GM12891 (cell line): ENCODE measurements around the gene CCDC32.

Source experiments
- POLR2A ChIP-seq: IDR thresholded peaks from 2 replicates; pipeline ENCODE4 v1.6.1; 2011; ENCODE audit warnings: low read depth, low read length, control low read depth
- POLR2AphosphoS5 ChIP-seq: IDR thresholded peaks from 2 replicates; pipeline ENCODE4 v1.6.1; 2011; ENCODE audit warnings: low read depth, low read length, control low read depth
- SPI1 ChIP-seq: IDR thresholded peaks from 2 replicates; pipeline ENCODE4 v1.6.1; 2011; ENCODE audit warnings: low read depth, low read length, control low read depth
- TAF1 ChIP-seq: IDR thresholded peaks from 2 replicates; pipeline ENCODE4 v1.6.1; 2011; ENCODE audit warnings: low read depth, low read length, control low read depth

DNA sequence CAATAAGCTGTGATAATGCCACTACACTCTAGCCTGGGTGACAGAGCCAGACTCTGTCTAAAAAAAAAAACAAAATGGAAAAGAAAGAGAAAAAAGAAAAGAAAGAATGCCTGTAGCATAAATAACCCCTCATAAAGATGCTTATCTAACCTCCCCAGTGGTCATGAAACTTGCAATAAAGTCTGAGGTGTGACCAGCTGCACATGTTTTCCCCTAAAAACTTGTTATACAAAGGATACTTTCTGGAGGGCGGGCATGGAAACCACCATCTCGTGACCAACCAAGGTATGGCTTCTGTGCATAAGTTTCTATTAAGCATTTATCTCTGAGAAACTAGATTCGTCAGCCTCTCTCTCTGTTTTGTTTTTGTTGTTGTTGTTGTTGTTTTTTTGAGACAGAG, 21.8 kb downstream of the CCDC32 start:
- TF ChIP-seq POLR2AphosphoS5 (no peak), POLR2A (no peak), TAF1 (no peak), SPI1 (no peak)
